ENCODE measurements around the gene ABRAXAS1.
"Not testable (repeated sequence)": the region's sequence is repeated elsewhere in the genome, so short reads cannot be mapped to it uniquely, and the experiment has no call there.

- peak; percentile 48 for TF ChIP-seq CTCF (IDR thresholded peaks at IDR 0.05; ENCODE audit: poor library complexity)
- not testable (repeated sequence) for TF ChIP-seq EZH2phosphoT487 (IDR thresholded peaks at IDR 0.05; ENCODE audit: low read depth, severe bottlenecking, unreplicated experiment); EZH2 (IDR thresholded peaks at IDR 0.05; ENCODE audit: borderline replicate concordance)
These were observed 24.3 kb upstream of the ABRAXAS1 start for GRCh38 chr4:83509156-83509585.
